GM12864 (cell line): ENCODE measurements around the gene MXRA5.
"Not testable (repeated sequence)": the region's sequence is repeated elsewhere in the genome, so short reads cannot be mapped to it uniquely, and the experiment has no call there.

Experiments used
- DNase-seq: peaks from one replicate; pipeline ENCODE4 v3.0.0-alpha.2; 2011; ENCODE audit warnings: low read depth
- H3K4me3 ChIP-seq: 2 replicates; pipeline ENCODE4 v1.5.1; 2011; ENCODE audit warnings: mild to moderate bottlenecking, low read depth, low read length, control low read depth
- CTCF ChIP-seq: IDR thresholded peaks from 2 replicates; pipeline ENCODE4 v1.5.1; 2011; ENCODE audit warnings: low read depth, mild to moderate bottlenecking, moderate library complexity, low read length, control low read depth, inconsistent platforms; ENCODE audit errors: missing control alignments

Gene MXRA5

GRCh38 chrX:3293251-3293650 lies 53.2 kb downstream of the MXRA5 start:
- DNase-seq, result no peak
- no peak for TF ChIP-seq CTCF
- H3K4me3 ChIP-seq, result no peak overlapping the region

- no peak for DNase-seq
- no peak for TF ChIP-seq CTCF
- H3K4me3 ChIP-seq, result no peak overlapping the region
These were observed 55.9 kb downstream of the MXRA5 start for GRCh38 chrX:3290561-3290960.

- no peak overlapping the region for H3K4me3 ChIP-seq
- no peak for DNase-seq
- TF ChIP-seq CTCF, result no peak
These were observed 60.1 kb downstream of the MXRA5 start for GRCh38 chrX:3286196-3286945.

- no peak for TF ChIP-seq CTCF
- DNase-seq, result no peak
These were observed 65.7 kb downstream of the MXRA5 start for GRCh38 chrX:3280706-3281105.

GRCh38 chrX:3273668-3274067 lies 72.8 kb downstream of the MXRA5 start:
- not testable (repeated sequence) for DNase-seq, H3K4me3 ChIP-seq

More at GRCh38 chrX:3280706-3281105, 65.7 kb downstream of the MXRA5 start:
- no peak overlapping the region for H3K4me3 ChIP-seq

GRCh38 chrX:3271834-3272186 lies 74.6 kb downstream of the MXRA5 start:
- no peak overlapping the region for H3K4me3 ChIP-seq
- TF ChIP-seq CTCF, result no peak
- no peak for DNase-seq

- no peak for TF ChIP-seq CTCF
- no peak overlapping the region for H3K4me3 ChIP-seq
- DNase-seq, result no peak
These were observed 75.1 kb downstream of the MXRA5 start for GRCh38 chrX:3271183-3271833.
